ENCODE measurements around the gene TMEM212. TPM values are rescaled to one million over a fixed set of nuclear protein-coding genes. Genes with fewer than 3 reads are reported as not detected.

TMEM212 gene
- total and polyA plus RNA-seq, 9 of the 15 experiments (the other 6 are each of a cell fraction or from before 2014, with no cell fraction given) = not detected

- no peak for TF ChIP-seq CHD7 (IDR thresholded peaks at IDR 0.05; ENCODE audit: low read depth, low read length)
- TF ChIP-seq ZZZ3 (IDR thresholded peaks at IDR 0.05) = no peak
- TF ChIP-seq ZNF197 (CRISPR knock-in tag; IDR thresholded peaks at IDR 0.05; ENCODE audit: low read depth) = no peak
- peak; percentile 97 for TF ChIP-seq MEIS2 (IDR thresholded peaks at IDR 0.05; ENCODE audit: partially characterized antibody)
- no peak for TF ChIP-seq RNF219 (CRISPR knock-in tag; IDR thresholded peaks at IDR 0.05)
- peak; percentile 71 for TF ChIP-seq CBFA2T3 (IDR thresholded peaks at IDR 0.05)
- no peak for TF ChIP-seq ZNF668 (CRISPR knock-in tag; IDR thresholded peaks at IDR 0.05)
- no peak for TF ChIP-seq ETS2 (tag; IDR thresholded peaks at IDR 0.05; ENCODE audit: borderline replicate concordance, poor library complexity, severe bottlenecking)
- peak; percentile 77 for TF ChIP-seq PKNOX1 (IDR thresholded peaks at IDR 0.05)
- TF ChIP-seq NFE2 (IDR thresholded peaks at IDR 0.05; ENCODE audit: low read depth) = peak; percentile 26; the same call in 1 of the 2 replicates
Measured at GRCh38 chr3:171851660-171852058, 8.5 kb downstream of the TMEM212 start (continued).
